Left colon (tissue), 2 donors: ENCODE data around the gene USP43. TPM values are rescaled to one million over a fixed set of nuclear protein-coding genes. Genes with fewer than 3 reads are reported as not detected.

Experiments
- ATAC-seq: fragments of 200-7000 bp; cut with Tn5 transposase; one replicate; pipeline ENCODE4 v1.9.1; 2020; ENCODE audit warnings: mild to moderate bottlenecking, moderate library complexity
- DNase-seq, 2 donors: peaks; one replicate each; pipeline ENCODE4 v3.0.0-alpha.2; 2020
- intact Hi-C, 2 donors: fragments of 100-400 bp; cut with DNase I in 1 of 2; cut with micrococcal nuclease in 1 of 2; formaldehyde crosslinking; loops; one replicate each; pipeline versions ENCODE4 v1.11.2 to v1.14.0; 2022; cut with DNase I, micrococcal nuclease
- total RNA-seq, 2 donors: library from RNA; stranded (reverse); fragmentation: NEBNext Ultra II Directional; extraction: Animal tissue kit (Norgen Biotek cat#: 25700); gene quantifications; one replicate each; pipeline ENCODE4 v1.2.1, GENCODE V29; 2021
- donor health status: DM: no; HTN: no; CAD: no.
- donor health status: DM: yes; HTN: yes; CAD: no.

USP43 gene
- total RNA-seq, 2 donors from 2014 or later = 14.4 to 17.9 TPM

GRCh38 chr17:9765322-9765721, 120.0 kb downstream of the USP43 start:
- intact Hi-C loops = no loop called here
- DNase-seq (no peak), ATAC-seq (no peak)

DNA sequence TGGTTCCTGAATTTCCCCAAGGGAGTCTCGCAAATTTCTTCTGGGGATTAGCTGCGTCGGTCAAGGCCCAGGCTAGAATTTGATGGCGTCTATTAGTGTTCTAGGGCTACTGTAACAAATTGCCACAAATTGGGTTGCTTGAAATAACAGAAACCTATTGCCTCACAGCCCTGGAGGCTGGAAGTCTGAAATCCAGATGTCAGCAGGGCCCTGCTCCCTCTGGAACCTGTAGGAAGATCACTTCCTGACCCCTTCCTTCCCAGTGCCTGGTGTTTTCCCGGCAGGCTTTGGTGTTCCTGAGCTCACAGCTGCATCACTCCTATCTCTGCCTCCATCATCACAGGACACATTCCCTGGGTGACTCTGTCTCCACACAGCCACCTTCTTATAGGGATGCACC, 121.7 kb downstream of the USP43 start:
- no peak for DNase-seq
- no peak for ATAC-seq
- intact Hi-C loops = no loop called here

DNA sequence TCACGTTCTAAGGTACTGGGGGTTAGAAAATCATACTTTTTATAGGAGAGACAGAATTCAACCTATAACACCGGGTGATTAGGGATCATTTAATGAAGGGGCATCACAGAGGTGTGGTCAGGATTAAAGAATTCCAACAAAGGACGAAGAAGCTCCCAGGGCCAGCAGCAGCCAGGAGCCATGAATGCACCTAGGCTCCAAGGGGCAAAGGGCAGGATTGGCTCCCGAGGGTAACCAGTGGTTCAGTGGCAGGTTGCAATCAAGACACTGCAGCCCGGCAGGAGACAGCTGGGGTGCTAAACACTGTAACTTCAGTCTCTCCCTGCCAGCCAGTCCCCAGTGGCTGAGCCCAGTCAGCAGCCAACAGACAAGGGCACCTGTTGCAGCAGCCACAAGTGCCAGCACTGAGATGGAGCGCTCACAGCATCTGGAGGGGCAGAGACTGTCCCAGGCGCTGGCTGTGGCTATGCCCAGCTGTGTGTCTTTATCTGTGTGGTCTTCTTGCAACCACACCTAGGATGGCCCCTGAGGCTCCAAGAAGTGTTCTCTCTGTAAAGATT, 122.2 kb downstream of the USP43 start:
- intact Hi-C loops = no loop called here
- ATAC-seq = no peak
- DNase-seq = no peak

- intact Hi-C loops = no loop called here
- ATAC-seq = peak; percentile 41
- no peak for DNase-seq
These were observed 123.1 kb downstream of the USP43 start for GRCh38 chr17:9768381-9768934.

GRCh38 chr17:9769036-9769695, 123.8 kb downstream of the USP43 start:
- intact Hi-C loops = no loop called here
- DNase-seq = no peak
- no peak for ATAC-seq

GRCh38 chr17:9771465-9771864, 126.1 kb downstream of the USP43 start:
- intact Hi-C loops = no loop called here
- ATAC-seq = no peak
- DNase-seq = no peak

DNA sequence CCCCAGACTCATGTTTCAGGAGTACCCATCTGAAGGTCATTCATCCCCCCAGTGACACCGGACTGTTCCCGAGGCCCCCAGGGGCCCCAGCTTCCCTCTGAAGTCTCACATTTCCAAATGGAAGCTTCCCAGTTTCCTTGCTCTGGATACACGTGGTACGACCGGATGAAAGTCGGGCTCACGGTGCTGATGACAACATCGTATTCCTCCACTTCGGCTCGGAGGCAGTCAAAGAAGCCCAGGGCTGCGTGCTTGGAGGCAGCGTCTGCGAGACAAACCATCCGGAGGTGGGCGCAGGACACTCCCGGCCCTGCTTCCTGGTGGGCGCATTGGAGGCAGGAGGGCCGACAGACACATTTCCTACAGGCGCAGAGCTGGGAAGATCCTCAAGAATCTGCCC, 127.3 kb downstream of the USP43 start:
- DNase-seq (no peak), ATAC-seq (no peak)
- intact Hi-C loops = no loop called here

- ATAC-seq = no peak
- intact Hi-C loops = no loop called here
- DNase-seq = no peak
These were observed 131.6 kb downstream of the USP43 start for GRCh38 chr17:9776911-9777310.

Other genes starting within 250 kb of the USP43 start
- gene STX8, start 69.7 kb upstream of the USP43 start, total RNA-seq = 10 to 100 TPM; 43.1 to 45.3 TPM
- gene CFAP52, start 68.9 kb upstream of the USP43 start, total RNA-seq = not detected
- under 1 TPM; 0.31 to 0.36 TPM for gene DHRS7C, start 146.1 kb downstream of the USP43 start, total RNA-seq
- gene GSG1L2, start 176.6 kb downstream of the USP43 start, total RNA-seq = not detected
- gene GLP2R, start 180.4 kb downstream of the USP43 start, total RNA-seq = 10 to 100 TPM; 10.4 to 11.9 TPM